Measurements from ENCODE around the gene GRB7.
"Not testable (repeated sequence)": the region's sequence is repeated elsewhere in the genome, so short reads cannot be mapped to it uniquely, and the experiment has no call there.

The GRB7 gene

DNA sequence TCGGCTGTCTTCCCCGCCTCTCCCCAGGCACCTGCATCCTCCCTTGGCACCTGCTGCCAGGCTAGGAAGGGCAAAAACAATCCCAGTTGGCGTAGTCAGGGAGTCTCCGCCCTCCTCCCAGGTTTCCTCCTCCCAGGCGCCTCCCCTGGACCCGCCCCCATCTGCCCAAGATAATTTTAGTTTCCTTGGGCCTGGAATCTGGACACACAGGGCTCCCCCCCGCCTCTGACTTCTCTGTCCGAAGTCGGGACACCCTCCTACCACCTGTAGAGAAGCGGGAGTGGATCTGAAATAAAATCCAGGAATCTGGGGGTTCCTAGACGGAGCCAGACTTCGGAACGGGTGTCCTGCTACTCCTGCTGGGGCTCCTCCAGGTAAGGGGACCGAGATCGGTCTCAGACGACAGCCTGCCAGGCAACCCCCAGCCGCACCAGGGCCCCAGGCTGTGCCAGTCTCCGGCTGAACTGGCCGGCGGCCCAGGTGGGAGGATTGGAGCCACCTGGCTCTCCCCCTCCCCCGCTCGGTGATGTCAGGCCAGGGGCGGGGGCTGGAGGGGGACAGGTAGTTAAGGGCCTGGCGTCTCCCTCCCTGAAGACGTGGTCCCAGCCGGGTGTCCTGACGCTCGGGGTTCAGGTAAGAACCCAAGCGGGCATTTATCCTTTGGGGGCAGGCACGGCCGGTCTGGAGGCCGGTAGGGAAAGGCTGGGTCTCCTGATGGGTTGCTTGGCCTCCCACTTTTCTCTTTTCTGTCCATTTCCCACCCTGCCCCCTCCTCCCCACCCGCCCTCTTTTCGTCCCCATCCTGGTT lies at the start of gene GRB7:
TSS of gene GRB7 (plus strand) at position 179 of the 808 bp plus-strand sequence. CDS start 4,364 bp downstream, outside the sequence.
- intact Hi-C loops (cut with micrococcal nuclease): no loop called here
- no peaks in the 10 kb centered on the region for H3K9me3 Mint-ChIP-seq
- H3K36me3 Mint-ChIP-seq (ENCODE audit: low read depth): no peaks in the 10 kb centered on the region
- H3K4me3 Mint-ChIP-seq: peak within 1 kb of the TSS; percentile 44
- H3K4me1 Mint-ChIP-seq (ENCODE audit: low read depth): peaks cover 27% of the 10 kb centered on the region
- no peak within 1 kb of the TSS for H3K27ac Mint-ChIP-seq
- H3K27me3 Mint-ChIP-seq: peaks cover 88% of the 10 kb centered on the region

GRCh38 chr17:39688475-39688835 lies 49.3 kb upstream of the GRB7 start:
- Mint-ChIP-seq H3K27ac (peak overlapping the region; percentile 84), H3K9me3 (no peaks in the 10 kb centered on the region), H3K27me3 (peaks cover 5% of the 10 kb centered on the region), H3K4me3 (peak overlapping the region; percentile 84), H3K36me3 (ENCODE audit: low read depth) (peaks cover 34% of the 10 kb centered on the region), H3K4me1 (ENCODE audit: low read depth) (peaks cover 21% of the 10 kb centered on the region)
- intact Hi-C loops (cut with micrococcal nuclease): loop anchor here (1.0 to 5.0 kb wide), 2 partner anchors 42 to 239 kb away; partner anchors contain the start of genes LRRC3C, MIEN1 and ORMDL3

GRCh38 chr17:39688945-39689344 lies 48.8 kb upstream of the GRB7 start:
- peaks cover 5% of the 10 kb centered on the region for H3K27me3 Mint-ChIP-seq
- H3K27ac Mint-ChIP-seq: peak overlapping the region; percentile 84
- intact Hi-C loops (cut with micrococcal nuclease): loop anchor here (1.0 to 5.0 kb wide), 2 partner anchors 41 to 238 kb away; partner anchors contain the start of genes LRRC3C, MIEN1 and ORMDL3

DNA sequence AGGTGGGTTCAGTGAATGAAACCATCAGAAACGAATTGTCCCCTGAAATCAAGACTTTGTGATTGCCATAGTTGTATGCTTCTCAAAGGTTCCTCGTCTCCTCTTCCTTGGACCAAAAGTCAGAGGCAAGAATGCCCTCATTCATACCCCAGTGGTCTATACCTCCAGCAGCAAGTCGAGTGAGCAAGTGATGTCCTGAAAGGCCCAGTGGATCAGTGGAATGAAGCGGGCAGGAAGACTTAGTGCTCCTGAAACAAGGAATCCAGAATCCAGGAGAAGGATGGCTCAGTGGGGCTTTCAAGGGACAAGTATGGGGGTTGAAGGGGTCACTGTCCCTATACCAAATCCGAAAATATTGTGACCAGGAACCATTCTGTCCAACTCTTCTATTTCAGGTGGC lies 43.1 kb upstream of the GRB7 start:
- no peak overlapping the region for H3K4me3 Mint-ChIP-seq
- H3K27ac Mint-ChIP-seq: no peak overlapping the region
- no peaks in the 10 kb centered on the region for H3K9me3 Mint-ChIP-seq
- intact Hi-C loops (cut with micrococcal nuclease): no loop called here
- peaks cover 28% of the 10 kb centered on the region for H3K27me3 Mint-ChIP-seq
- H3K4me1 Mint-ChIP-seq (ENCODE audit: low read depth): peaks cover 2% of the 10 kb centered on the region
- no peaks in the 10 kb centered on the region for H3K36me3 Mint-ChIP-seq (ENCODE audit: low read depth)

More at GRCh38 chr17:39688945-39689344, 48.8 kb upstream of the GRB7 start:
- Mint-ChIP-seq H3K9me3 (no peaks in the 10 kb centered on the region), H3K36me3 (ENCODE audit: low read depth) (peaks cover 31% of the 10 kb centered on the region), H3K4me1 (ENCODE audit: low read depth) (peaks cover 21% of the 10 kb centered on the region), H3K4me3 (peak overlapping the region; percentile 84)

GRCh38 chr17:39695089-39695474 lies 42.7 kb upstream of the GRB7 start:
- no peak overlapping the region for H3K27ac Mint-ChIP-seq
- no peaks in the 10 kb centered on the region for H3K9me3 Mint-ChIP-seq
- peaks cover 7% of the 10 kb centered on the region for H3K4me1 Mint-ChIP-seq (ENCODE audit: low read depth)
- H3K4me3 Mint-ChIP-seq: no peak overlapping the region
- intact Hi-C loops (cut with micrococcal nuclease): no loop called here
- H3K36me3 Mint-ChIP-seq (ENCODE audit: low read depth): no peaks in the 10 kb centered on the region
- peaks cover 31% of the 10 kb centered on the region for H3K27me3 Mint-ChIP-seq

GRCh38 chr17:39696731-39697130 lies 41.0 kb upstream of the GRB7 start:
- Mint-ChIP-seq H3K4me1 (ENCODE audit: low read depth) (peaks cover 10% of the 10 kb centered on the region), H3K9me3 (no peaks in the 10 kb centered on the region), H3K4me3 (no peak overlapping the region), H3K36me3 (ENCODE audit: low read depth) (no peaks in the 10 kb centered on the region), H3K27me3 (peaks cover 43% of the 10 kb centered on the region), H3K27ac (no peak overlapping the region)
- intact Hi-C loops (cut with micrococcal nuclease): no loop called here

GRCh38 chr17:39697961-39698360 lies 39.8 kb upstream of the GRB7 start:
- intact Hi-C loops (cut with micrococcal nuclease): no loop called here
- Mint-ChIP-seq H3K4me3 (no peak overlapping the region), H3K36me3 (ENCODE audit: low read depth) (no peaks in the 10 kb centered on the region), H3K9me3 (no peaks in the 10 kb centered on the region), H3K27me3 (peaks cover 55% of the 10 kb centered on the region), H3K4me1 (ENCODE audit: low read depth) (peaks cover 10% of the 10 kb centered on the region), H3K27ac (no peak overlapping the region)

GRCh38 chr17:39699157-39699817 lies 38.5 kb upstream of the GRB7 start:
- Mint-ChIP-seq H3K27me3 (peaks cover 59% of the 10 kb centered on the region), H3K4me1 (ENCODE audit: low read depth) (peaks cover 10% of the 10 kb centered on the region)
- H3K36me3 Mint-ChIP-seq (ENCODE audit: low read depth); H3K9me3 Mint-ChIP-seq; intact Hi-C loops (cut with micrococcal nuclease); H3K27ac Mint-ChIP-seq; H3K4me3 Mint-ChIP-seq: not testable (repeated sequence)

GRCh38 chr17:39699818-39700147 lies 38.0 kb upstream of the GRB7 start, which contains the start of gene ERBB2:
ERBB2 (plus strand) TSS chr17:39700064; CDS start chr17:39700239, 175 bp downstream.
- Mint-ChIP-seq H3K4me3 (peak within 1 kb of the TSS; percentile 17), H3K27me3 (peaks cover 59% of the 10 kb centered on the region), H3K4me1 (ENCODE audit: low read depth) (peaks cover 10% of the 10 kb centered on the region), H3K9me3 (no peaks in the 10 kb centered on the region), H3K27ac (no peak within 1 kb of the TSS), H3K36me3 (ENCODE audit: low read depth) (no peaks in the 10 kb centered on the region)
- intact Hi-C loops (cut with micrococcal nuclease): no loop called here

- H3K27ac Mint-ChIP-seq: no peak overlapping the region
- no peaks in the 10 kb centered on the region for H3K36me3 Mint-ChIP-seq (ENCODE audit: low read depth)
- H3K27me3 Mint-ChIP-seq: peaks cover 59% of the 10 kb centered on the region
- intact Hi-C loops (cut with micrococcal nuclease): no loop called here
- peaks cover 10% of the 10 kb centered on the region for H3K4me1 Mint-ChIP-seq (ENCODE audit: low read depth)
- no peaks in the 10 kb centered on the region for H3K9me3 Mint-ChIP-seq
- peak overlapping the region; percentile 17 for H3K4me3 Mint-ChIP-seq
Observed at GRCh38 chr17:39700148-39700987, 37.4 kb upstream of the GRB7 start.

DNA sequence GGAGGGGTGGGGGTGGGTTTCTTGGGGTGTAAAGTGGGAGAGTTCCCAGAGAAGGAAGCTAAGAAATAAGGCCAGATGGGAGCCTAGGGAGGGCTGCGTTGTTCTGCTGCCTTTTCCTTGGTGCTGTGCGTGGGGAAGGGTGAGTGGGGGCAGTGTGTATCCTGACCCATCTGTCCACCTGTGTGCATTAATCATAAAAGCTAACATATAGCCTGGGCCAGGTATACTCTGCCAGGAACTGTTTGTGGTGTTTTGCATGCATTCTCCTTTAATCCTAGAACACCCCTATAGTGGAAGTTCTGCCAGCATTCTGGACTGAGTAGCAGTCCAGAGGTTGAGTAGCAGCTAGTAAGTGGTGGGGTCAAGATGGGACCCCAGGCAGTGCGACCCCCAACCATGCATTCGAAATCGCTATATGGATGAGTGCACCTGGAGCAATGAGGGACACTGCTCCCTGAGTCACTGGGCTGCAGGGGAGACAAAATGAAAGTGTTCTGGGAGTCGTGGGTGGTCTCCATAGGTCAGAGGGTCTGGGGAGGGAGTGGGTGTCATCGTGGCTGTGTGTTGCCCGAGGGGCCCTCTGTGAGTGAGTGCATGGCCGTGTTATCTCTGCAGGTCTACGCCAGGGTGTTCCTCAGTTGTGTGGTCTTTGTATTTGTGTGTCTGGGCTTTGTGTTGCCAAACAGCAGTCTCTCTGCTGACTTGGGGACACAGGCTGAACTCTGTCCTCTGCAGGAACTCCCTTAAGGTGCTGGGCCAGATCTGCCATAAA lies 36.5 kb upstream of the GRB7 start:
- H3K27ac Mint-ChIP-seq: no peak overlapping the region
- H3K36me3 Mint-ChIP-seq (ENCODE audit: low read depth): no peaks in the 10 kb centered on the region
- H3K9me3 Mint-ChIP-seq: no peaks in the 10 kb centered on the region
- peaks cover 57% of the 10 kb centered on the region for H3K27me3 Mint-ChIP-seq
- intact Hi-C loops (cut with micrococcal nuclease): no loop called here
- peaks cover 10% of the 10 kb centered on the region for H3K4me1 Mint-ChIP-seq (ENCODE audit: low read depth)
- H3K4me3 Mint-ChIP-seq: no peak overlapping the region

- Mint-ChIP-seq H3K4me1 (ENCODE audit: low read depth) (peaks cover 10% of the 10 kb centered on the region), H3K27ac (no peak overlapping the region), H3K27me3 (peaks cover 55% of the 10 kb centered on the region), H3K4me3 (no peak overlapping the region), H3K9me3 (no peaks in the 10 kb centered on the region), H3K36me3 (ENCODE audit: low read depth) (no peaks in the 10 kb centered on the region)
- intact Hi-C loops (cut with micrococcal nuclease): no loop called here
Observed at GRCh38 chr17:39701784-39702422, 35.8 kb upstream of the GRB7 start.

Measured in dendritic cell treated with granulocyte-macrophage colony-stimulating factor and Interleukin-4, amounts not matched to agents 40 ng/mL and 50 ng/mL, for 4 days (primary cell).